Measurements from ENCODE around the gene RAB4B. TPM values are rescaled to one million over a fixed set of nuclear protein-coding genes. Genes with fewer than 3 reads are reported as not detected.
"Not testable (repeated sequence)": the region's sequence is repeated elsewhere in the genome, so short reads cannot be mapped to it uniquely, and the experiment has no call there.

Gene RAB4B
- total RNA-seq, 1 donor from 2014 or later = 14.5 TPM

DNA sequence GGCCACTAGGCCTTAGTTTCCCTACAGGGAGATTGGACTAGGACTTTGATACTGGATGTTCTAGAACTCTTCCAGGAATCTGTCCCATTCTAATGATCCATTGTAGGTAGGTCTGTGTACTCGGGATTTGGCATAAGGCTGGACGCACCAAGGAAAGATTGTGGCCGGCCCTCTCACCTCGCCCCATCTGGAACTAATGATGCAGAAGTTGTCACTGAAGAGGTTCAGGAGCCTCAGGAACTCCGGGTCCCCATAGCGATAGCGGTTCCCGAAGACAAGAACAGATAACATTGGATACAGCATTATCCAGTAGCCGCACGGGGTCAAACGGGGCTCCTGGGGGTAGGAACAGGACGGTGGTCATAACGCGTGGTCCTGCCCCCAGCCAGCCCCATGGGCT, 32.1 kb downstream of the RAB4B start:
- no peak for TF ChIP-seq CTCF (IDR thresholded peaks at IDR 0.05; ENCODE audit: unreplicated experiment)
- peaks cover 63% of the 10 kb centered on the region for H3K4me1 Mint-ChIP-seq

GRCh38 chr19:40810649-40811408, 32.8 kb downstream of the RAB4B start:
- Mint-ChIP-seq H3K4me3 (peak overlapping the region; percentile 94), H3K27ac (peak overlapping the region; percentile 96), H3K4me1 (peaks cover 64% of the 10 kb centered on the region)
- H3K9me3 Mint-ChIP-seq; H3K27me3 Mint-ChIP-seq (ENCODE audit: low read depth); H3K36me3 Mint-ChIP-seq: not testable (repeated sequence)
- peak; percentile 58 to 79 for DNase-seq (ENCODE audit: low spot score in 2 of 2, unreplicated experiment in 2 of 2)

More for the DNA sequence above, 32.1 kb downstream of the RAB4B start:
- H3K27ac Mint-ChIP-seq = peak overlapping the region; percentile 64
- H3K36me3 Mint-ChIP-seq = peaks cover 2% of the 10 kb centered on the region
- no peaks in the 10 kb centered on the region for H3K9me3 Mint-ChIP-seq
- no peaks in the 10 kb centered on the region for H3K27me3 Mint-ChIP-seq (ENCODE audit: low read depth)
- H3K4me3 Mint-ChIP-seq = peak overlapping the region; percentile 94
- DNase-seq (ENCODE audit: low spot score in 2 of 2, unreplicated experiment in 2 of 2) = no peak

DNA sequence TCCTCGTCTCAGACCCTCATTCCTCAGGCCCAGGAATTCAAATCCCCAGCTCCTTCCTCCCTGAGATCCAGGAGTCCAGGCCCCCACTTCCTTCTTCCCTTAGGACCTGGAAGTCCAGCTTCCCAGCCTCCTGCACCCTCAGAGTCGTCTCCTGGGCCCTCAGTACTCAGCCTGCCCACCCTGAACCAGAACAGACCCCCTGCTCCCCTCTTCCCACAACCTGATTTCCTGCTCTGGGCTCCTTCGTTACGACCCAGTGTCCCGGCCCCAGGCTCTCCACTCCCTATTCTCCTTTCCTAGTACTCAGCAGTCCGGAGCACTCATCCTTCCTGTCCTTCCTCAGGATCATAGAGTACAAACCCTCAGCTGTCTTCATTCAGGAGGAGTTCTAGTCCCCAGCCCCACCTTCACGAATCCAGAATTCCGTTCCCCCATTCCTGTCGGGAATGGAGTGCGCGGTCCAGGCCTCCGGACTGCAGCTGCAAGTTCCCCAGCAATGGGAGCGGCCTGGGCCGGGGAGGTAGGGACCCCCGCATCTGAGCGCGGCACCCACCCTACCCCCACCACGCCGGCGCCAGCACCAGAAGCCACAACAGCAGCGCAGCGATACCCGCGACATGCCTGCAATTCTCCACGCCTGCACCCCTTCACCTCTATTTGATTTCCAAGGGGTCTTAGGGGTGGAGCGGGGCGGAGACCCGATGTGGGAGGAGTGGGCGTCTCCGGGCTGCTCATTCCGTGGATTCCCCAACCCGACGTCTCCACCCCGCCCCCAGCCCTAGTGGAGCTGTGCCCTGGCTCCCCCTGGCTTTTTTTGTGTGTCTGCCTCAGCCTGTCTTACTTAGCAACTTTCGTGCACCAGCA, 33.7 kb downstream of the RAB4B start:
- H3K27ac Mint-ChIP-seq = peak overlapping the region; percentile 96
- H3K4me1 Mint-ChIP-seq = peaks cover 57% of the 10 kb centered on the region
- H3K4me3 Mint-ChIP-seq = peak overlapping the region; percentile 94
- DNase-seq (ENCODE audit: low spot score in 2 of 2, unreplicated experiment in 2 of 2) = peak in 1 of 2 experiments; percentile 67
- no peaks in the 10 kb centered on the region for H3K9me3 Mint-ChIP-seq
- peaks cover 3% of the 10 kb centered on the region for H3K27me3 Mint-ChIP-seq (ENCODE audit: low read depth)
- no peak for TF ChIP-seq CTCF (IDR thresholded peaks at IDR 0.05; ENCODE audit: unreplicated experiment)
- peaks cover 2% of the 10 kb centered on the region for H3K36me3 Mint-ChIP-seq

GRCh38 chr19:40812571-40812970, 34.5 kb downstream of the RAB4B start:
- H3K36me3 Mint-ChIP-seq; DNase-seq (ENCODE audit: low spot score in 2 of 2, unreplicated experiment in 2 of 2); H3K27me3 Mint-ChIP-seq (ENCODE audit: low read depth); H3K9me3 Mint-ChIP-seq: not testable (repeated sequence)
- Mint-ChIP-seq H3K27ac (peak overlapping the region; percentile 96), H3K4me3 (peak overlapping the region; percentile 94), H3K4me1 (peaks cover 50% of the 10 kb centered on the region)

DNA sequence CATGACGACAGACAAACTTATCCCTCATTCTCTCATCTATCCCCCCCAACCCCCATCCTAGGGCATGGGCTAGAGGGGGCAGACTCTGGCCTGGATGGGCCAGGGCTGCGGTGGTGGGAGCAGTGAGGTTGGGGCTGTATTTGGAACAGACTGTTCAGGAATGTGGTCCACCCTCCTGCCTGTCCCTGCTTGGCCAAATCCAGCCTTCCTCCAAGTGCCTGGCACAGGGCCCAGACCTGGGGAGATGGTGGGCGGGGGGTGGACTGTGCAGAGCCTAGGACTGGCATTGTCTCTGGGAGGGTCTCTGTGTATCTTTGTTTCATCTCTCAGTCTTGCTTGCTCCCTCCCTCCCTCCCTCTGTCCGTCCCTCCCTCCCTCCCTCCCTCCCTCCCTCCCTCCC, 35.1 kb downstream of the RAB4B start:
- DNase-seq (ENCODE audit: low spot score in 2 of 2, unreplicated experiment in 2 of 2) = no peak
- no peaks in the 10 kb centered on the region for H3K36me3 Mint-ChIP-seq
- peak overlapping the region; percentile 96 for H3K27ac Mint-ChIP-seq
- H3K4me1 Mint-ChIP-seq = peaks cover 46% of the 10 kb centered on the region
- peaks cover 3% of the 10 kb centered on the region for H3K27me3 Mint-ChIP-seq (ENCODE audit: low read depth)
- peak overlapping the region; percentile 94 for H3K4me3 Mint-ChIP-seq
- no peak for TF ChIP-seq CTCF (IDR thresholded peaks at IDR 0.05; ENCODE audit: unreplicated experiment)
- no peaks in the 10 kb centered on the region for H3K9me3 Mint-ChIP-seq

GRCh38 chr19:40815223-40815622, 37.2 kb downstream of the RAB4B start:
- no peaks in the 10 kb centered on the region for H3K9me3 Mint-ChIP-seq
- TF ChIP-seq CTCF (IDR thresholded peaks at IDR 0.05; ENCODE audit: unreplicated experiment) = no peak
- DNase-seq (ENCODE audit: low spot score in 2 of 2, unreplicated experiment in 2 of 2) = no peak
- H3K27me3 Mint-ChIP-seq (ENCODE audit: low read depth) = peaks cover 3% of the 10 kb centered on the region
- H3K27ac Mint-ChIP-seq = peak overlapping the region; percentile 64
- H3K36me3 Mint-ChIP-seq = no peaks in the 10 kb centered on the region
- peaks cover 49% of the 10 kb centered on the region for H3K4me1 Mint-ChIP-seq
- no peak overlapping the region for H3K4me3 Mint-ChIP-seq

- peak in 1 of 2 experiments; percentile 72 for DNase-seq (ENCODE audit: low spot score in 2 of 2, unreplicated experiment in 2 of 2)
- H3K27ac Mint-ChIP-seq = peak overlapping the region; percentile 17
These were observed 40.7 kb downstream of the RAB4B start for GRCh38 chr19:40818480-40819399.

More at GRCh38 chr19:40818480-40819399, 40.7 kb downstream of the RAB4B start:
- H3K9me3 Mint-ChIP-seq; H3K27me3 Mint-ChIP-seq (ENCODE audit: low read depth); H3K36me3 Mint-ChIP-seq: not testable (repeated sequence)
- Mint-ChIP-seq H3K4me3 (peak overlapping the region; percentile 38), H3K4me1 (peaks cover 40% of the 10 kb centered on the region)
